Endothelial cell (in vitro differentiated cells): ENCODE measurements around the gene NCR3LG1. TPM values are rescaled to one million over a fixed set of nuclear protein-coding genes. Genes with fewer than 3 reads are reported as not detected.

Experiments used
- DNase-seq: peaks from one replicate; pipeline ENCODE4 v3.0.0; 2021; ENCODE audit warnings: low spot score
- H3K27ac Mint-ChIP-seq: one replicate; pipeline ENCODE4 v1.8.0; 2021; ENCODE audit warnings: mixed read lengths, inconsistent platforms; ENCODE audit not compliant: unreplicated experiment
- H3K27me3 Mint-ChIP-seq: one replicate; pipeline ENCODE4 v1.8.0; 2021; ENCODE audit warnings: mild to moderate bottlenecking, moderate library complexity, mixed read lengths, inconsistent platforms; ENCODE audit not compliant: unreplicated experiment
- H3K36me3 Mint-ChIP-seq: one replicate; pipeline ENCODE4 v1.8.0; 2021; ENCODE audit warnings: mild to moderate bottlenecking, low read depth, mixed read lengths, inconsistent platforms; ENCODE audit not compliant: unreplicated experiment
- H3K4me1 Mint-ChIP-seq: one replicate; pipeline ENCODE4 v1.8.0; 2021; ENCODE audit warnings: mild to moderate bottlenecking, mixed read lengths, inconsistent platforms; ENCODE audit not compliant: unreplicated experiment
- H3K4me3 Mint-ChIP-seq: one replicate; pipeline ENCODE4 v1.8.0; 2021; ENCODE audit warnings: mild to moderate bottlenecking, mixed read lengths, inconsistent platforms; ENCODE audit not compliant: unreplicated experiment
- H3K9me3 Mint-ChIP-seq: one replicate; pipeline ENCODE4 v1.8.0; 2021; ENCODE audit warnings: mixed read lengths, inconsistent platforms; ENCODE audit not compliant: unreplicated experiment
- CTCF ChIP-seq: fragments of 200-600 bp; sonication (generic); IDR thresholded peaks from one replicate; pipeline ENCODE4 v1.5.0; 2021; ENCODE audit warnings: antibody characterized with exemption; ENCODE audit not compliant: unreplicated experiment
- total RNA-seq: library from RNA; stranded (reverse); fragmentation: NEBNext Ultra II Directional; extraction: Animal tissue kit (Norgen Biotek cat#: 25700); gene quantifications from one replicate; pipeline ENCODE4 v1.2.1, GENCODE V29; 2021; ENCODE audit not compliant: unreplicated experiment

NCR3LG1 gene
- total RNA-seq, 1 donor from 2014 or later, result 0.23 TPM

- Mint-ChIP-seq H3K27ac (no peak overlapping the region), H3K36me3 (peaks cover 11% of the 10 kb centered on the region), H3K4me1 (no peaks in the 10 kb centered on the region), H3K9me3 (peaks cover 5% of the 10 kb centered on the region), H3K4me3 (no peak overlapping the region), H3K27me3 (peaks cover 9% of the 10 kb centered on the region)
- DNase-seq, result no peak
- no peak for TF ChIP-seq CTCF
Measured at GRCh38 chr11:17379383-17380180, 28.0 kb downstream of the NCR3LG1 start.

GRCh38 chr11:17381156-17381555, 29.6 kb downstream of the NCR3LG1 start:
- H3K9me3 Mint-ChIP-seq, result peaks cover 5% of the 10 kb centered on the region
- no peak for DNase-seq
- peaks cover 11% of the 10 kb centered on the region for H3K27me3 Mint-ChIP-seq
- H3K27ac Mint-ChIP-seq, result no peak overlapping the region
- no peak overlapping the region for H3K4me3 Mint-ChIP-seq
- TF ChIP-seq CTCF, result no peak
- H3K36me3 Mint-ChIP-seq, result peaks cover 11% of the 10 kb centered on the region
- H3K4me1 Mint-ChIP-seq, result no peaks in the 10 kb centered on the region

- DNase-seq, result no peak
- no peak for TF ChIP-seq CTCF
- Mint-ChIP-seq H3K36me3 (peaks cover 11% of the 10 kb centered on the region), H3K27me3 (peaks cover 14% of the 10 kb centered on the region), H3K9me3 (peaks cover 5% of the 10 kb centered on the region), H3K27ac (no peak overlapping the region), H3K4me3 (no peak overlapping the region), H3K4me1 (no peaks in the 10 kb centered on the region)
Measured at GRCh38 chr11:17382046-17382728, 30.6 kb downstream of the NCR3LG1 start.

GRCh38 chr11:17383461-17383860, 31.9 kb downstream of the NCR3LG1 start:
- H3K27me3 Mint-ChIP-seq, result peaks cover 17% of the 10 kb centered on the region

More at GRCh38 chr11:17383461-17383860, 31.9 kb downstream of the NCR3LG1 start:
- Mint-ChIP-seq H3K9me3 (peaks cover 5% of the 10 kb centered on the region), H3K4me1 (no peaks in the 10 kb centered on the region), H3K36me3 (peaks cover 6% of the 10 kb centered on the region), H3K4me3 (no peak overlapping the region), H3K27ac (no peak overlapping the region)
- no peak for TF ChIP-seq CTCF
- DNase-seq, result no peak
